ENCODE measurements around the gene MYCBPAP.

- no peak for TF ChIP-seq CTCF (IDR thresholded peaks at IDR 0.05)
- no peak for TF ChIP-seq POLR2A (IDR thresholded peaks at IDR 0.05)
Observed at GRCh38 chr17:50522766-50523165, 14.5 kb downstream of the MYCBPAP start.

Data from testis (tissue), 2 donors.